ENCODE measurements around the gene MLKL. TPM values are rescaled to one million over a fixed set of nuclear protein-coding genes. Genes with fewer than 3 reads are reported as not detected.
A peak's percentile ranks its signal among the peaks of the same experiment; 100 is the strongest.

The MLKL gene
- total and polyA plus RNA-seq, 2 donors from 2014 or later = 7.3 to 19.4 TPM

DNA sequence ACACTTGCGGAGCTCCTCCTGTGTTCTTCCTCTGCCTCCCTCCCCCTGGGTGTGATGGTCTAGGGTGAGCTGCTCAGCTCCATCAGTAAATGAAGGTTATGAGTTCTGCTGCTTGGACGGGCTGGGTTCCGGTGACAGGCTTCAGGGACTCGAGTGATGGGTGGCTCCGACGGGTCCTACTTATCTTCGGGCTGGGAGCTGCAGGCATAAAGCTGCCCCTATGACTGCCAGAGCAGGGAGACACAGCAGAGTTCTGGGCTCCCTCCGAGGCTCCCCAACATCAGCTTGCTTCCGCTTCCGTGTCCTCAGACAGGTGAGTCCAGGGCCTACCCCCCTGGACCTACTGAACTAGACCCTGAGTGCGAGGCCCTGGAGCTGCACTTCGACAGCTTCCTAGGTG is 11.3 kb upstream of the MLKL start:
- H3K9me3 ChIP-seq (ENCODE audit: control insufficient read depth in 2 of 3, insufficient read depth in 1 of 3, low read length in 3 of 3) = no peaks in the 10 kb centered on the region
- TF ChIP-seq, protein P1, sequence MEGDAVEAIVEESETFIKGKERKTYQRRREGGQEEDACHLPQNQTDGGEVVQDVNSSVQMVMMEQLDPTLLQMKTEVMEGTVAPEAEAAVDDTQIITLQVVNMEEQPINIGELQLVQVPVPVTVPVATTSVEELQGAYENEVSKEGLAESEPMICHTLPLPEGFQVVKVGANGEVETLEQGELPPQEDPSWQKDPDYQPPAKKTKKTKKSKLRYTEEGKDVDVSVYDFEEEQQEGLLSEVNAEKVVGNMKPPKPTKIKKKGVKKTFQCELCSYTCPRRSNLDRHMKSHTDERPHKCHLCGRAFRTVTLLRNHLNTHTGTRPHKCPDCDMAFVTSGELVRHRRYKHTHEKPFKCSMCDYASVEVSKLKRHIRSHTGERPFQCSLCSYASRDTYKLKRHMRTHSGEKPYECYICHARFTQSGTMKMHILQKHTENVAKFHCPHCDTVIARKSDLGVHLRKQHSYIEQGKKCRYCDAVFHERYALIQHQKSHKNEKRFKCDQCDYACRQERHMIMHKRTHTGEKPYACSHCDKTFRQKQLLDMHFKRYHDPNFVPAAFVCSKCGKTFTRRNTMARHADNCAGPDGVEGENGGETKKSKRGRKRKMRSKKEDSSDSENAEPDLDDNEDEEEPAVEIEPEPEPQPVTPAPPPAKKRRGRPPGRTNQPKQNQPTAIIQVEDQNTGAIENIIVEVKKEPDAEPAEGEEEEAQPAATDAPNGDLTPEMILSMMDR (IDR thresholded peaks at IDR 0.05; ENCODE audit: borderline replicate concordance, extremely low read depth, insufficient read depth) = no peak
- intact Hi-C loops (cut with DNase I) = loop anchor here (5.0 kb wide), 1 partner anchor 150 kb away; no protein-coding TSS in a partner anchor
- no peak overlapping the region for H3K4me3 ChIP-seq (ENCODE audit: low read length in 3 of 3)
- H3K27ac ChIP-seq (ENCODE audit: low read depth in 2 of 2, low read length in 2 of 2) = no peak overlapping the region
- DNase-seq (no peak), FAIRE-seq (no peak)
- H3K9ac ChIP-seq (ENCODE audit: low read length in 3 of 3) = no peak overlapping the region
- H3K4me1 ChIP-seq (ENCODE audit: control insufficient read depth in 2 of 3, insufficient read depth in 2 of 3, low read depth in 1 of 3, low read length in 3 of 3) = no peaks in the 10 kb centered on the region
- H3K27me3 ChIP-seq (ENCODE audit: control insufficient read depth, insufficient read depth, low read length) = no peaks in the 10 kb centered on the region
- no peaks in the 10 kb centered on the region for H3K36me3 ChIP-seq (ENCODE audit: control insufficient read depth in 2 of 3, insufficient read depth in 3 of 3, low read length in 3 of 3)

DNA sequence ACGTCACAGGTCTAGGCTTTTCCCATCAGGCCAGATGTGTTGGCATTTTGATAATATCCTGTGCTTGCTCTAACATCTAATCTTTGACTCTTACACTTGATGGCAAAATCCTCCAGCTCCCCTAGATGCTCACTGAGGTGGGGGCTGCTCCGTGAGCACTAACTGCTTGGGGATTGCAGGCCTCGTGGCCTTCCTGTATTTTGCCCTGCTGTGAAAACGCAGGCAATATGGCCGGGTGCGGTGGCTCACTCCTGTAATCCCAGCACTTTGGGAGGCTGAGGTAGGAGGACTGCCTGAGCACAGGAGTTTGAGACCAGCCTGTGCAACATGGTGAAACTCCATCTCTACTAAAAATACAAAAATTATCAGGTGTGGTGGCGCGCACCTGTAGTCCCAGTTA is 9.7 kb upstream of the MLKL start:
- TF ChIP-seq, protein P1 (IDR thresholded peaks at IDR 0.05; ENCODE audit: borderline replicate concordance, extremely low read depth, insufficient read depth) = no peak
- Histone ChIP-seq H3K9me3 (ENCODE audit: control insufficient read depth in 2 of 3, insufficient read depth in 1 of 3, low read length in 3 of 3) (no peaks in the 10 kb centered on the region), H3K9ac (ENCODE audit: low read length in 3 of 3) (no peak overlapping the region), H3K27ac (ENCODE audit: low read depth in 2 of 2, low read length in 2 of 2) (no peak overlapping the region), H3K36me3 (ENCODE audit: control insufficient read depth in 2 of 3, insufficient read depth in 3 of 3, low read length in 3 of 3) (no peaks in the 10 kb centered on the region), H3K4me1 (ENCODE audit: control insufficient read depth in 2 of 3, insufficient read depth in 2 of 3, low read depth in 1 of 3, low read length in 3 of 3) (no peaks in the 10 kb centered on the region), H3K4me3 (ENCODE audit: low read length in 3 of 3) (no peak overlapping the region), H3K27me3 (ENCODE audit: control insufficient read depth, insufficient read depth, low read length) (no peaks in the 10 kb centered on the region)
- intact Hi-C loops (cut with DNase I) = loop anchor here (5.0 kb wide), 1 partner anchor 152 kb away; no protein-coding TSS in a partner anchor
- DNase-seq (no peak), FAIRE-seq (no peak)

DNA sequence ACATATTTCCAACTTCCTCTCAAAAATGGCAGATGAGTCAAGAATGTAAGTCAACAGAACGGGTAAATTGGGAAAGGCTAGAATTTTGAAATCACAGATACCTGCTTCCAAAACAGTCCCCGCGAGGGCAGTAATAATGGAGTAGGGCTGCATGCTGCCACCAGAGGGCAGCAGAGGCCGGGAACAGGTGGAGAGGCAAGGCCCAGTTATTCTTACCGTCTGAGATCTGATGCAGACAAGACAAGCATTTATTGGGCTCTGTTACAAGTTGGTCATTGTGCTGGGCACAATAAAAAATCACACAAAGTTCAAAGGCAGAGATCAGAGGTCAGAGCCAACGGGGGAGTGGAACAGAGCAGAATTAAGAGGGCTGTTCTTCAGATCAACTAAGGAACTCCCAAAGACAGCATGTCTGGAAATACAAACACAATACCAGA is 8.8 kb upstream of the MLKL start:
- TF ChIP-seq, protein P1 (IDR thresholded peaks at IDR 0.05; ENCODE audit: borderline replicate concordance, extremely low read depth, insufficient read depth) = peak; percentile 98

DNA sequence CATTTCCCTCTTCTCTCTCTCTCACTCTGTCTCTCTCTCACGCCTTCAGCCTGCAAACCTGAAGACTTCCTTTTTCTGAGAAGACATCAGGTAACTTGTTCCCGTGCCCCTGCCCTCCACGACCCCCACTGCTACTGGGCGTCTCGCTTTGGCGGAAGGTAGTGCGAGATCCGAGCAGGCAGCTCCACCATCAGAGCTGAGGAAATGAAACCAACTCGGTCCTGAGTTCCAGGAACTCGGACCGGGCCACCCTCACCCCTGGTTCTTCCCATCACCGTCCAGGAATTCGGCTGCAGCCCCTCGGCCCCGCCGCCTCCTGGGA is 585 bp downstream of the MLKL start:
- intact Hi-C loops (cut with DNase I) = no loop called here
- DNase-seq = no peak
- FAIRE-seq = no peak

More for the DNA sequence above, 8.8 kb upstream of the MLKL start:
- H3K4me1 ChIP-seq (ENCODE audit: control insufficient read depth in 2 of 3, insufficient read depth in 2 of 3, low read depth in 1 of 3, low read length in 3 of 3) = no peaks in the 10 kb centered on the region
- no peak overlapping the region for H3K27ac ChIP-seq (ENCODE audit: low read depth in 2 of 2, low read length in 2 of 2)
- no peaks in the 10 kb centered on the region for H3K27me3 ChIP-seq (ENCODE audit: control insufficient read depth, insufficient read depth, low read length)
- FAIRE-seq (peak; percentile 25), DNase-seq (peak; percentile 81 to 90 (median 84))
- H3K36me3 ChIP-seq (ENCODE audit: control insufficient read depth in 2 of 3, insufficient read depth in 3 of 3, low read length in 3 of 3) = no peaks in the 10 kb centered on the region
- intact Hi-C loops (cut with DNase I) = no loop called here
- H3K9me3 ChIP-seq (ENCODE audit: control insufficient read depth in 2 of 3, insufficient read depth in 1 of 3, low read length in 3 of 3) = no peaks in the 10 kb centered on the region
- no peak overlapping the region for H3K4me3 ChIP-seq (ENCODE audit: low read length in 3 of 3)
- H3K9ac ChIP-seq (ENCODE audit: low read length in 3 of 3) = no peak overlapping the region

More for the DNA sequence above, 585 bp downstream of the MLKL start:
- no peaks in the 10 kb centered on the region for H3K9me3 ChIP-seq (ENCODE audit: control insufficient read depth in 2 of 3, insufficient read depth in 1 of 3, low read length in 3 of 3)
- H3K27ac ChIP-seq (ENCODE audit: low read depth in 2 of 2, low read length in 2 of 2) = peak overlapping the region; percentile 78 to 92
- no peaks in the 10 kb centered on the region for H3K27me3 ChIP-seq (ENCODE audit: control insufficient read depth, insufficient read depth, low read length)
- TF ChIP-seq, protein P1 (IDR thresholded peaks at IDR 0.05; ENCODE audit: borderline replicate concordance, extremely low read depth, insufficient read depth) = no peak
- no peaks in the 10 kb centered on the region for H3K36me3 ChIP-seq (ENCODE audit: control insufficient read depth in 2 of 3, insufficient read depth in 3 of 3, low read length in 3 of 3)
- H3K9ac ChIP-seq (ENCODE audit: low read length in 3 of 3) = peak overlapping the region in 2 of 3 donors; percentile 80
- H3K4me3 ChIP-seq (ENCODE audit: low read length in 3 of 3) = peak overlapping the region; percentile 48 to 87 (median 62)
- peaks cover 0 to 5% (median 0%) of the 10 kb centered on the region in 3 donors for H3K4me1 ChIP-seq (ENCODE audit: control insufficient read depth in 2 of 3, insufficient read depth in 2 of 3, low read depth in 1 of 3, low read length in 3 of 3)
